Measurements from ENCODE around the gene TTC39A.

The TTC39A gene

DNA sequence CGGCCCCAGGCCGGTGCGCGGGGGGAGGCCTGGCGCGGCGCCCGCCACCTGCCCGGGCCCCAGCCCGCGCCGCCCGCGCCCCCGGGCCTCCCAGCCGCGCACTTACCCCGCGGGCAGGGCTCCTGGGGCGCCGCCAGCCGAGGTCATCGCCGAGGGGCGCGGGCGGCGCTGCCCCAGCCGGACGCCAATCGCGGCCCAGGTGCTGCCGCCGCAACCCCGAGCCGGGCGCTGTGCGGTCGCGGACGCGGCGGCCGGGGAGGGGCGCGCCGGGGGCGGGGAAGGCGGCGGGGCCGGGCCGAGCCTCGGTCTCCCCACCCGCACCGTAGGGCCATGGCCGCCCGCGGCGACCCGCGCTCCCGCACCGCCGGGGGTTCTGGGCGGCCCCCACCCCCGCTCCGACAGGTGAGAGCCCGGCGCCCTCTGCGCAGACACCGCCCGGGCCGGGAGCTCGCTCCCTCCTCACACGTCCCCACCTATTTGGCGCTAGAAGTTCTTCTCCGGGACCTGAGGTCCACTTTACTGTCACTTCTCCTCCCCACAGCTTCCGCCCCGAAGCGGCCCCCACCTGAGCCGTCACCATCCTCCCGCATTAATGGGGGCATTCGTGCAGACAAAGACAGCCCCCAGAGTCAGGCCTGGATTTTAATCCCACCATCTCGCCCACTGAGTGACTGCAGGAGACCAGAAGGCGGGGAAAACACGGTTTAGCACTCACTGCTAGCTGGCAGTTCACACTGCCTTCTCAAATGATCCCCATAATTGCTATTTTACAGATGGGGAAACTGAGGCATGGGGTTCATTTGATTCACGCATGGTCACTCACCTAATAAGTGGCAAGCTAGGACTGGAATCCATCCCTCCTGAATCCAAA lies at the start of gene TTC39A:
TSS of gene TTC39A (minus strand) at position 232 of the 871 bp plus-strand sequence. CDS start at position 147, 85 bp downstream.
- DNase-seq, result no peak

DNA sequence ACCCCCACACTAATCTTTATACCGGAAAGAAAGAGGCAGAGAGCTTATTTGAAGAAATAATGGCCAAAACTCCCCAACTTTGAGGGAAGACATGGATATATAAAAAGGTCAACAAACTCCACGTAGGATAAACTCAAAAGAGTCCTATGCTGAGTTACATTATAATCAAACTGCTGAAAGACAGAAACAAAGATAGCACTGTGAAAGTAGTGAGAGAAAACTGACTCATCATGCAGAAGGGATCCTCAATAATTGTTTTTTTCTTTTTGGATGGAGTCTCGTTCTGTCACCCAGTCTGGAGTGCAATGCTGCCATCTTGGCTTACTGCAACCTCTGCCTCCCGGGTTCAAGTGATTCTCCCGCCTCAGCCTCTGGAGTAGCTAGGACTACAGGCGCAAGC lies 48.5 kb upstream of the TTC39A start:
- DNase-seq, result no peak

DNA sequence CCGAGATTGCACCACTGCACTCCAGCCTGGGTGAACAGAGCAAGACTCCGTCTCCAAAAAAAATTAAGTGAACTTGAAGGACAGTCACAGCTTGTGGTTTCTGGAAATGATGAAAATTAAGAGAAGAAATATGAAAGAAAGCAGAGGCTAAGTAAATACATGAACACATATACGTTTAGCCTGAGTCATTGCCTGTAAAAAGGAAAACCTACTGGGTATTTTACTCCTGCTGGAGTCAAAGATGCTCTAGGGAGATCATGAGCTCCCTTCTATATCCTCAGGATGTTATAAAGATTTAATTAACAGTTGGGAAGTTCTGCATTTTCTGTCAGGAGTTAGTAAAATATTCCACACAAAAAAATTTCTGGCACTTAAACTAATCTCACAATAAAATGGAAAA lies 43.5 kb upstream of the TTC39A start:
- DNase-seq, result no peak

DNA sequence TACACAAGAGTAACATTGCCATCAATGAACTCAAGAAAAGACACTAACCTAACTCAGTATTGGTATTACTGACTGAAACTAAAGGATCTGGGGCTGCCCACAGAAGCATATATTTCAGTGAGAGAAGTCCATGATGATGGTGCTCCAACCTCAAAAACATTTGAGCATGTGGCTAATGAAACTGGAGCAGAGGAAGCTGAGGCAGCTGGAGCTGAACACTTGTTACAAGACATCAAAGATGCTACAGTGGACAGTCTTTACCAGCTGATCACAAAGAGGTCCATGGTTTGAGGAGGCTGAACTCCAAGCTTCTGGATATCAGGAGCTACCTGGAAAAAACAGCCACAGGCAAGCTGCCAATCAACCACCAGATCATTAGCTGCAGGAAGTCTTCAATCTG lies 42.2 kb upstream of the TTC39A start:
- no peak for DNase-seq

DNA sequence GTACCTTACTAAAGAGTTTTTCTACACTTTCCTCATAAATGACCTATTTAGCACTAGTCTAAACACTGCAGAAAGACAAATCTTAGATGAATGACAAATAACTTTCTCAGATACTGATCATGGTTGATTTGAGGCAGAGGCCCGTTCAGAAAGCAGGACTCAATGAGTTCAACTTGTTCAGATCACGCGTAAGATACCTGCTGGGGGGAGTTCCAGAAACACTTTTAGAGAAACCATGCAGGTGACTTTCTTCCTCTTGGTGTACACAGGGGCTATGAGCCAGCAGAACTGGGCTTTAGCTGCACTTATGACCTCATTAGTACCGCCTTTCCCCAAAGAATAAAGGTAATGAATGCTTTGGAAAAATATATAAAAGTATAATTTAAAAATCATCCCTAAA lies 38.8 kb upstream of the TTC39A start:
- no peak for DNase-seq

DNA sequence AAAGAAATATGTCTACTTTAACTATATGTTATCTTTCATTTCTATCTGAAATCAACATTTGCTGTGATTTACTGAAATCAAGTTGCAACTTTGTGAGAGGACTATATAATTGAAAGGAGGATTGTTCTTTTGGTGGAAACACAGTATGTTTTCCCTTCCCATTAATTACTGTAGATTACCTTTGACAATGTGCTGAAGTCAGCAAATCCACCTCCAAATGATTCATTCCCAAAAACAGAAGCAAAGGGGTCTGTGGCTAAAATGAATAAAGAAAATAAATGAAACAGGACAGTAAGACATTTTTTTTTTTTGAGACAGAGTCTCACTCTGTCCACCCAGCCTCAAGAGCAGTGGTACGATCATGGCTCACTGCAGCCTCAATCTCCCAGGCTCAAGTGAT lies 35.4 kb upstream of the TTC39A start:
- no peak for DNase-seq

DNA sequence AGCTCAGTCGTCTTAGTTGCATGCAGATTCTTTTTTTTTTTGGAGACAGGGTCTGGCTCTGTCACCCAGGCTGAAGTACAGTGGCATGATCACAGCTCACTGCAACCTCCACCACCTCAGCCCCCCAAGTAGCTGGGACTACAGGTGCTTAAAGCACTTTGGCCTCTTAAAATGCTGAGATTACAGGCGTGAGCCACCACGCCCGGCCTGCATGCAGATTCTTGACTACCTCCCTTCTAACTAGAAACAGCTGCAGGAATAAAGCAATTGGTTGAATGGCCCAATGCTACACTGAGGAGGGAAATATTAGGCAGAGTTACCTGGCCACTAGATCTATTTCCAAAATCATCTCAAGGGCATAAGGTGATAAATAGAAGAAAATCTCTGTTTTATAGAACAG lies 29.5 kb upstream of the TTC39A start:
- no peak for DNase-seq

DNA sequence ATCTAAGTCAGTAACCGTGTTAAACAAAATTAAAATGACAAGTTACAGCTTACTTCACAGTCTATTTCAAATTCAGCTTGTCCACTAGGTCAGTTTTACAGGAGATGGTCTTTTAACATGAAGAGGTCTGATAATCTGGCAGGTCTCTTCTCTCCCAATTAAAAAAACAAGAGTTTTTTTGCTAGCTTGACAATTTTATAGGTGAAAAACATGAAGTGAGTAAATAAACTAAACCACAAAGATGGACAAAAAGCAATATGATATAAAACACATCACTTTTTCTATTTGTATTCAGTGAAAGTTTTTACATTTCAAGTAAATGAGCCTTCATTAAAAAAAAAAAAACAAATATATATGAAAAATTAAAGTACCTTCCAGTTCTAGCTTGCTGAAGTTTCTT lies 25.0 kb upstream of the TTC39A start:
- DNase-seq, result no peak

DNA sequence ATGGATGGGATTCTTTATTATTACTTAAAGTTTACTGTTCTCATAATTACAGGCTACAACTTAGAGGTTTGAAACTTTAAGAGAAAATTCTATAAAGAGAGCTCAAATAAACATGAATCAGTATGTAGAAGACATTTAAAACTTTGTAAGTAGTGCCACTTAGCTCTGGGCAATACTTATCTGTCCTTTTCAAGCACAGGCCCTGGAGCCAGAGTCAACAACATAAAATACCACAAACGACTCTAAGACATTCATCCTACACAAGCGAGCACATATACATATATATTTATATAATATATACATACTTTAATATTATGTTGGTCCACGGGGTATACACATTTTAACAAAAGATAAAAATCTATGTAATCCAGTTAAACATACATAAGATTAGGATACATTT lies 24.1 kb upstream of the TTC39A start:
- DNase-seq, result no peak

DNA sequence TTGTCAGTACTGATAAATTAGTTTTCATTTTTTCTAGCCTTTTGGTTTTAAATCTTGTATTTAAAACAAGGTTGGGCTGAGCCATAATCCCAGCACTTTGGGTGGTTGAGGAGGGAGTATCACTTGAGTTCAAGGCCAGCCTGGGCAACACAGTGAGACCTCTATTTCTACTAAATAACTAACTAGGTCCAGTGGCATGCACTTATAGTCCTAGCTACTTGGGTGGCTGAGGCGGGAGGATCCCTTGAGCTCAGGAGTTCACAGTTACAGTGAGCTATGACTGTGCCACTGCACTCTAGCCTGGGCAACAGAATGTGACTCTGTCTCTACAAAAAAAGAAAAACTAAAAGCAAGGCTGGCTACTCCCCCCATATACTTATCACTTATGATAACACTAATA lies 21.5 kb upstream of the TTC39A start:
- DNase-seq, result no peak

DNA sequence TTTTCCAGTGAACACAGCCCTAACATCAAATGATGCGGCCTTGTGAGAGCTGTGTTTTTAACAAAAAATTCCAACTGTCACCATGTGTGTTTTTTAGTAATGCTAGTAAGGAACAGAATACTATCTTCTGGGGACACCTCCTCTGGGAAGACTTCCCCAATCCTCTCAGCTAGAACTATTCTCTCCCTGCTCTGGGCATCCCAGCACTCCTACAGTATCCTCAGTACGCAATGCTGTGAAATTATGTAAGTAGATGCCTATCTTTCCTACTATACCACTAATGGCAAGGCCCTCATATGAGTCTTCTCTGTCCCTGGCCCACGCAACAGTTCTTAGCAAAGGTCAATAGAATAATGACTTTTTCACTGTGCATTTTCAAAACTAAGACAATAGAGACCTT lies 19.5 kb upstream of the TTC39A start:
- DNase-seq, result no peak

DNA sequence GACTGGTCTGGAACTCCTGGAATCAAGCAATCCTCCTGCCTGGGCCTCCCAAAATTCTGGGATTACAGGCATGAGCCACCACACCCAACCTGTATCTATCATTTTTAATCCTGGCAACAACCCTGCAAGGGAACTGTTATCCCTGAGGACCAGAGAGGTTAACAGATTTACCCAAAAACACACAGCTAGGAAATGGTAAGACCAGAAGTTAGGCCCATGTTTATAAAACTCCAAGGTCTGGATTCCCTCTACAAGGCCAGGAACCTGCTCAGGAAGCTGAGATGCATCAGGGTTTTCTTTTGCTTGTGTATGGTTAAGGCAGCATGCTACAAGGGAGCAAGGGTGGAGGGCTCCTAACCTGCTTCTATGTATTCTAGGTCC lies 17.8 kb upstream of the TTC39A start:
- DNase-seq, result no peak

DNA sequence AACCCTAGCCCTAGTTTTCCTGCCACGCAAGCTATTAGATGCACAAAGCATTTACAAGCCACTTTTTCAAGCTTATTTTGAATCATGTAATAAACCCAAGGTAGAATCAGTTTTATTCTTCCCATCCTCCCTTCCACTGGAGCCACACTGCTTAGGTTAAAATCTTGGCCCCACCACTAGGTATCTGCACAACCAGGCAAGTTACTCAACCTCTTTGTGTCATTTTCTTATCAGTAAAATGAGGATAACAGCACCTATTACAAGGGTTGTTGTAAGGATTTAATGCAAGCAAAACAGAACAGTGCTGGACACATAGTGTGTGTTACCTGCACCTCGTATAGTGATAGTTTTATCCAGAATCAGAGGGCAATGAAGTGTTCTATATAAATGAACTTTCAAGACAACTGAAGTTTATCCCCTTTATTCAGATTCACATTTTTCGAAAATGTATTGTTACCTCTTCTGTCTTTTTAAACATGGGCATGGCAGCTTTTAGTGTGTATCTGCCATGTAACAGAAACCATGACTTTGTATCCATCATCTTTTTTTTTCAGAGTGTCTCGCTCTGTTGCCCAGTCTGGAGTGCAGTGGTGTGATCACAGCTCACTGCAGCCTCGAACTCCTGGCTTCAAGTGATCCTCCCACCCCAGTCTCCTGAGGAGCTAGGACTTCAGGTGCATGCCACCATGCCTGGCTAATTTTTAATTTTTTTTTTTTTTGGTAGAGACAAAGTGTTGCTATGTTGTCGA lies 17.2 kb upstream of the TTC39A start:
- no peak for DNase-seq

DNA sequence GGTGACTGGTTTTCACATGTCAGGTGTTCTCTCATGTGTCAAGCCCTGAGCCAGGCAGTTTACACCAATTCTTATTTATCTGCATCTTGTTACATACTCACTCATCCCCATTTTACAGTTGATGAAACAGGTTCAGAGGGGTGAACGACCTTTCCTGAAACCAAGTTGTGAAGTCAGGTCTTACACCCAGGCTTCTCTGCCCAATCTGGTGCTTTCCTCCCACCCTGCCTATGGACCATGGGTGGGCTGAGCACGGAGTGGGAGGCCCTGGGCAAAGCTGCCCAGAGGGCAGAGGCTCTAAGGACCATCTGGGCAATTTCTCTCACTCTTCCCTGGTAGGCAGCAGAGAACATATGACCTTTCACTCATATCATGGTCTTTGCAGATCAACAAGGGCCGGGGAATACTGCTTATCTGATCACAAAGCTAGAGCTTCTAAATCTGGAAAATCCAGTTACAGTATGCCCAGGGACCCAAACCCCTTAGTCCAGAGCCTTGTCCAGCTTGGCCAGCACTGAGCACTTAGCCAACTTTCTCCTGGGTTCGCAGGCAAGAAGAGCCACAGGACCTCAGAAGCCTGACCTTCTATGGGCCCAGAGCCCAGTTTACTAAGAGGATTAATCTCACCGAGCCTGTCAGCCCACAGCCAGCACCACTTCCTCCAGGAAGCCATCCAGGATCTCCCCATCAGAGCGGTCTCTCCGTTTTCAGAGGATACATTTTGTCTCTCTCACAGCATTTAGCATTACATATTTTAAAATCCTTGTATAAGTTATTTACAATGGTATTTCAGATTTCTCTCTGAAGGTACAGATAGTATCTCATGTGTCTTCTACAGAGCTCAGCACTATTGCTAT lies 16.0 kb upstream of the TTC39A start:
- no peak for DNase-seq

DNA sequence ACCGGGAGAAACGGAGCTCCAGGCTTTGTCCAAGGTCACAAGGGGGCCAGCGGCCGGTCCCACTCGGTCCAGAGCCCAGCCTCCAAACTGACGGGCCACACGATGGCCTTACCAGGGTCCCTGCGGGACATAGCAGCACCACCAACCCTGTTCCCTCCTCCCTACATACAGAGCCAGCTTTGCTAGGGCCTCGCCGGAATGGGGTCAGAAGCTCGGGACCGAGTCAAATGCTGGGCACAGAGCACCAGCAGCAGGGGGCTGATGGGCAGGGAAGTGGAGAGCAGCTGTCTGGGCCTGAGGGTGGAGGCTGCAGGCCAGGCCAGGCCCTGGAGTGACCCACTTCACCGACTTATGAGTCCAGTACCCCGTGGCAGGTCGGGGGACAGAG lies 14.9 kb upstream of the TTC39A start:
- no peak for DNase-seq

DNA sequence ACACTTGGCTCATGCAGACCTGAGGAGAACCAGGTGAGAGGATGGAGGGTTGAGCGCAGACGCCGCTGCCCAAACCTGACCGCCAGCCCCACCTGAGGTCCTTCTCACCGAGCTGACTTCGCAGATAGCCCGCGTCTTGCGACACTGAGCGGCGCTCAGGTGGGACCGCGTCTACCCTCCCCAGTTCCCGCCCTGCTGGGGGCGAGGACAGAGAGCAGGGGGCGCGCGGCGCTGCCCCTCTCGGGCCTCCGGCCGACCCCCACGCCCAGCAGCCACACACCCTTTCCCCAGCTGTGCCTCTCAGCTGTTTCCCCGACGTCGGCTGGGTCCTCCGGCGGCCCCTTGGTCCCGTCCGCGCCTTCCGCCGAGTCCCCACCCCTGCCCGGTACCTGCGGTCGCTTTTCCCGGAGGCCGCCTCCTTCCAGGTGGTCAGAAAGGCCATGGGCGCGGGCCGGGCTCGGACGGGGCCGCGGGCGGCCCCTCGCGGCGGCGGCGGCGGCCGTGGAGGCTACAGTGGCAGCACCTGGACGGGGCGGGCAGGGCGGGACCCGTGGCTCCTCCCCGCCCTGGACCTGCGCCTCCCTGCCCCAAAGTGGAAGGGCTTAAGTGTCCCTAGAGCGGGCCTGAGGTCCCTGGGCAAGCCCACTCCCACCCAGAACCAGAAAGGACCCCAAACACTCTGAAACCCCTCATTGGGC lies 14.4 kb upstream of the TTC39A start:
- DNase-seq, result no peak

DNA sequence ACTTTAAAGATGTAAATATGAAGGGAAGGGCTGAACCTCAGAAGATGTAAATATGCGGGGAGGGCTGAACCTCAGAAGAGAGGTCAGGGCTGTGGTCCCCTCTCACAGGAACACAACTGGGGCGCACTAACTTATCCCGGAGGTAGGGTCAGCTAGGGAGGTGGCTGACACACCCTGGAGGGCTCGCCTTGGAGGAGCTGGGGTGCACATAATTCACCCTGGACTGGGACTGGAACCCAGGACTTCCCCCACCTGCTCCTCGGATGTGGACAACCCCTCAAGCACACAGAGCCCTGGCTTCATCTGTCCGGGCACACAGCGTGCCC lies 13.9 kb upstream of the TTC39A start:
- DNase-seq, result no peak

DNA sequence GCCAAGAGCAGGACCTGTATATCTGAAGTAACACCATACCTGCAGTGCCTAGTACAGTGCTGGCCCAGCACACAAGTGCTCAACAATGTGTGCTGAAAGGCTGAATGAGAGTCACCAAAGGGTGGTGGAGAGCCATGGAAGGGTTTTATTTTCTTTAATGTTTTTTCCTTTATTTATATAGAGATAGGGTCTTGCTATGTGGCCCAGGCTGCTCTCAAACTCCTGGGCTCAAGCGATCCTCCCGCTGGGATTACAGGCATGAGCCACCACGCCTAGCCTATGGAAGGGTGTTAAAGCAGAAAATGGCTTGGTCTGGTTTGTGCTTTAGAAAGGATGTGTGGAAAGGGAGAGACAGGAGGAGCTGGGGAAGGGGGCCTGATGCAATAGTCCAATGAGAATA lies 13.3 kb upstream of the TTC39A start:
- DNase-seq, result no peak

DNA sequence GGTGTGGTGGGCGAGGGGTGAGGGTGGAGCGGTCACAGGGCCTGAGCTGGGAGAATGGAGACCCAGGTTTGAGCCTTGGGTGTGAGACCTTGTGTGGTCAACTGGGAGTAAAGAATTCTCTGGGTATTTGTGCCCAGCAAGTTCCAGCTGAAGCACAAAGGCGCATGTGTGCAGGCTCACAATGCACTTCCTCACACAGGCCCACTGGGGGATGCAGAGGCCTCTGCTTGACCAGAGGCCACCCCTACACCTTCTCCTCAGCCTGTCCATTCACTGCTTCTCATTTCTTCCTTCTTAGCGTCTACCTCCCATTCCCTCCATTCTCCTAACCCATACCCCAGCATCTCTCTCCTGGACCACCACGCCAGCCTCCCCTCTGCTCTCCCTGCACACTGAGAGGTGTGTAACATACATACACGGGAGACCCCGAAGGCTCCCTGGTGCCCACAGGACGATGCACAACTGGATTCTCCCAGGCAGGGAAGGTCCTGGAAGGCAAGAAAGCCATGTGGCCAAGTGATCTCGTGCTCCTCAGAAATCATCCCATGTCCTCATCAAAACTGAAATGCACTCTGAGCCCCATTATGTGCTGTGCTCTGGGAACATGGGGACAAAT lies 12.3 kb upstream of the TTC39A start:
- no peak for DNase-seq

DNA sequence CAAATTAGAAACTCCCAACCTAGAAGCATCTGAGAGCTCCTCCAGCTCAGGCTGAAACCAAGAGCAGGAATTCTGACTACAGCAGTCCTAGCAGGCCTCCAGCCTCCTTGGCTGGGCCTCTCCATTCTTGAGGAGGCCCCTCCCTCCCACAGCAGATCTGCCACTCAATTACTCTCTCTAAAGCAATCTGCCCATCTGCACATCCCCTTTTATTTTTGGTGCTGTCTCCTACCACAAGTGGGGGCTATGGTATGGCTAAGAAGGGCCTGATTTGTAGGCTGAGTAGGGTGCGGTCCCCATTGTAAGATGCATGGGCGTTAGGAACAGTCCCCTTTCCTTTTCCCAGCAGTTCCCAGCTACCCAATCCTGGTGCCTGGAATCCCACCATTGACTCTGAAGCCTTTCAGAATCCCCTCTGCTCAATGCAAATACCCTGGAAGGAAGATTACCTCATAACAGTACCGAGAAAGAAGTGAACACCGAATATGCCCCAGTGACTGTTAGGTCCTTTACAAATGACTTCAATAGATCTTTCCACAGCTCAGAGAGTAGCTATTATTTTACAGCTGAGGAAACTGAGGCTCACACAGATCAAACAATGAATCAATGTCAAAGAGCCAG lies 11.6 kb upstream of the TTC39A start:
- no peak for DNase-seq

DNA sequence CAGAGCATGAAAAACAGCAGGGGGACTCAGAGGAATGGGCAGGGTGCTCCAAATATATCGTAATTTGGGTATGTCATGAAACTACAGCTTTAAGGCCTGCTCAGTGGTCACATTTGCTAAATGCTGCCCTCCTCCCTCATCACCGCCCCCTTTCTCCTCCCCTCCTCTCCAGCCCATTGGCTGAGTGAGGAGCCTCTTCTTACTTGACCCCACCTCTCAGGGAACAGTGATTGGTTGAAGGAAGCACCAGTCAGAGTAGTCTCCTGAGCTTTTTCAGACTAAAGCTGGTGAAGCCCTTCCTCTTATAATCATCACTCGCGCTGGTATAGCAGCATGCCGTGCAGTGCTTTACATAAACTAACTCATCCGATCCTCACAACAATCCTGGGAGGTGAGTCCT lies 10.0 kb upstream of the TTC39A start:
- DNase-seq, result no peak

Measured in hypothalamus (tissue), 51 donors.